IMR-90 (cell line): Measurements from ENCODE around the gene CARMIL1. TPM values are rescaled to one million over a fixed set of nuclear protein-coding genes. Genes with fewer than 3 reads are reported as not detected.

ENCODE experiments used
- ATAC-seq: fragments of 200-7000 bp; cut with Tn5 transposase; 2 replicates; pipeline ENCODE4 v1.9.1; 2020; ENCODE audit warnings: low read depth, mild to moderate bottlenecking, moderate library complexity
- BruUV-seq: library from RNA; stranded (reverse); fragments of 400-500 nt; replicated peaks from 2 replicates; lab custom pipeline; 2021; lab: Mats Ljungman, UMichigan
- CTCF ChIA-PET: fragments of 300-600 bp; formaldehyde crosslinking; extraction: SDS; loops from one replicate; lab custom pipeline; 2021; ENCODE audit warnings: antibody characterized with exemption; lab: Yijun Ruan, JAX
- POLR2A ChIA-PET: fragments of 300-600 bp; sonication (Branson Sonifier 250); formaldehyde crosslinking; loops from one replicate; lab custom pipeline; 2022; ENCODE audit warnings: antibody characterized with exemption; ENCODE audit not compliant: unreplicated experiment; lab: Charles Lee
- DNase-seq: peaks from one replicate; pipeline ENCODE4 v3.0.0; 2013
- H2AFZ ChIP-seq: replicated peaks from 2 replicates; pipeline ENCODE3; 2013; ENCODE audit warnings: low read length, mild to moderate bottlenecking; ENCODE audit not compliant: poor library complexity
- H2AK5ac ChIP-seq: 2 replicates; pipeline ENCODE4 v1.6.1; 2013; ENCODE audit warnings: low read depth, low read length, inconsistent platforms
- H2AK9ac ChIP-seq: replicated peaks from 2 replicates; pipeline ENCODE3; 2013; ENCODE audit warnings: mild to moderate bottlenecking, low read depth, low read length, moderate library complexity; ENCODE audit not compliant: poor library complexity
- H2BK120ac ChIP-seq: 2 replicates; pipeline ENCODE4 v1.6.1; 2013; ENCODE audit warnings: low read depth, low read length, inconsistent platforms
- H2BK15ac ChIP-seq: 3 replicates; pipeline ENCODE4 v1.6.1; 2013; ENCODE audit warnings: low read depth, low read length, inconsistent platforms
- H2BK20ac ChIP-seq: 2 replicates; pipeline ENCODE4 v1.6.1; 2013; ENCODE audit warnings: low read depth, mild to moderate bottlenecking, inconsistent platforms, low read length, moderate library complexity
- H2BK5ac ChIP-seq: 2 replicates; pipeline ENCODE4 v1.6.1; 2013; ENCODE audit warnings: mild to moderate bottlenecking, low read depth, low read length, inconsistent platforms; ENCODE audit not compliant: poor library complexity, severe bottlenecking
- H3K14ac ChIP-seq: replicated peaks from 2 replicates; pipeline ENCODE4 v1.6.1; 2013; ENCODE audit warnings: low read depth, low read length, inconsistent platforms
- H3K18ac ChIP-seq: 2 replicates; pipeline ENCODE4 v1.6.1; 2013; ENCODE audit warnings: low read depth, low read length, control low read depth
- H3K23ac ChIP-seq: 2 replicates; pipeline ENCODE4 v1.6.1; 2013; ENCODE audit warnings: low read depth, low read length, inconsistent platforms
- H3K27ac ChIP-seq: 2 replicates; pipeline ENCODE4 v1.5.1; 2013; ENCODE audit warnings: mild to moderate bottlenecking, control low read depth, low read length; ENCODE audit not compliant: insufficient read depth
- H3K27me3 ChIP-seq: 2 replicates; pipeline ENCODE4 v1.6.1; 2013; ENCODE audit warnings: low read length; ENCODE audit not compliant: control insufficient read depth, insufficient read depth
- H3K36me3 ChIP-seq: 2 replicates; pipeline ENCODE4 v1.6.1; 2013; ENCODE audit warnings: low read length, mixed read lengths; ENCODE audit not compliant: control insufficient read depth, insufficient read depth
- H3K4ac ChIP-seq: 2 replicates; pipeline ENCODE4 v1.6.1; 2013; ENCODE audit warnings: low read depth, low read length, inconsistent platforms
- H3K4me1 ChIP-seq: 2 replicates; pipeline ENCODE4 v1.6.1; 2013; ENCODE audit warnings: low read length, mixed read lengths; ENCODE audit not compliant: control insufficient read depth, insufficient read depth
- H3K4me2 ChIP-seq: 2 replicates; pipeline ENCODE4 v1.6.1; 2013; ENCODE audit warnings: low read depth, mild to moderate bottlenecking, control low read depth, low read length, moderate library complexity
- H3K4me3 ChIP-seq: 2 replicates; pipeline ENCODE4 v1.5.1; 2013; ENCODE audit warnings: low read depth, mild to moderate bottlenecking, control low read depth, low read length, moderate library complexity; ENCODE audit not compliant: insufficient read depth
- H3K56ac ChIP-seq: 2 replicates; pipeline ENCODE4 v1.6.1; 2013; ENCODE audit warnings: low read length, inconsistent platforms; ENCODE audit not compliant: insufficient read depth; ENCODE audit errors: extremely low read depth
- H3K79me1 ChIP-seq, 2 experiments: 2 replicates each; pipeline ENCODE4 v1.6.1; 2013; ENCODE audit warnings: low read length in 2 of 2, inconsistent platforms in 1 of 2, low read depth in 1 of 2
- H3K9ac ChIP-seq: 2 replicates; pipeline ENCODE4 v1.6.1; 2013; ENCODE audit warnings: low read depth, low read length, control low read depth
- H3K9me1 ChIP-seq: 2 replicates; pipeline ENCODE4 v1.6.1; 2013; ENCODE audit warnings: low read length, inconsistent platforms; ENCODE audit not compliant: insufficient read depth
- H3K9me3 ChIP-seq: 2 replicates; pipeline ENCODE4 v1.6.1; 2013; ENCODE audit warnings: low read length; ENCODE audit not compliant: control insufficient read depth, insufficient read depth
- H4K20me1 ChIP-seq: 2 replicates; pipeline ENCODE4 v1.6.1; 2013; ENCODE audit warnings: low read length, inconsistent platforms; ENCODE audit not compliant: insufficient read depth
- H4K5ac ChIP-seq: 2 replicates; pipeline ENCODE4 v1.6.1; 2013; ENCODE audit warnings: mild to moderate bottlenecking, low read depth, low read length, control low read depth
- H4K8ac ChIP-seq, 2 experiments: 2 replicates each; pipeline ENCODE4 v1.6.1; 2013; ENCODE audit warnings: low read depth in 2 of 2, low read length in 2 of 2, control low read depth in 1 of 2, inconsistent platforms in 1 of 2
- H4K91ac ChIP-seq: 2 replicates; pipeline ENCODE4 v1.6.1; 2013; ENCODE audit warnings: low read depth, low read length, inconsistent platforms; ENCODE audit not compliant: insufficient read depth
- BHLHE40 ChIP-seq: fragments of 150-350 bp; IDR thresholded peaks from 2 replicates; pipeline ENCODE4 v1.6.1; 2016; ENCODE audit warnings: mild to moderate bottlenecking, low read depth, low read length
- CEBPB ChIP-seq: IDR thresholded peaks from 2 replicates; pipeline ENCODE4 v1.6.1; 2012; ENCODE audit warnings: low read depth, low read length, improper control_type of control experiment
- CHD1 ChIP-seq: IDR thresholded peaks from 2 replicates; pipeline ENCODE4 v1.6.1; 2012; ENCODE audit warnings: low read depth, low read length, improper control_type of control experiment
- CTCF ChIP-seq: conservative IDR thresholded peaks from 2 replicates; pipeline ENCODE4 v1.5.1; 2012; ENCODE audit warnings: mild to moderate bottlenecking, low read depth, low read length, improper control_type of control experiment
- ELK1 ChIP-seq: fragments of 150-350 bp; IDR thresholded peaks from 2 replicates; pipeline ENCODE4 v1.6.1; 2016; ENCODE audit warnings: low read depth, mild to moderate bottlenecking, low read length, moderate library complexity, borderline replicate concordance
- FOS ChIP-seq: fragments of 150-350 bp; IDR thresholded peaks from 2 replicates; pipeline ENCODE4 v1.6.1; 2016; ENCODE audit warnings: low read depth, low read length
- MAFK ChIP-seq: IDR thresholded peaks from 2 replicates; pipeline ENCODE4 v1.6.1; 2012; ENCODE audit warnings: low read depth, low read length, improper control_type of control experiment
- MAZ ChIP-seq: IDR thresholded peaks from 2 replicates; pipeline ENCODE4 v1.6.1; 2012; ENCODE audit warnings: low read depth, mild to moderate bottlenecking, low read length, improper control_type of control experiment, moderate library complexity, borderline replicate concordance
- MXI1 ChIP-seq: IDR thresholded peaks from 2 replicates; pipeline ENCODE4 v1.6.1; 2012; ENCODE audit warnings: low read depth, mild to moderate bottlenecking, low read length, moderate library complexity, borderline replicate concordance
- NFE2L2 ChIP-seq: fragments of 150-350 bp; IDR thresholded peaks from 2 replicates; pipeline ENCODE4 v1.6.1; 2016; ENCODE audit warnings: low read depth, mild to moderate bottlenecking, low read length
- POLR2A ChIP-seq: IDR thresholded peaks from 2 replicates; pipeline ENCODE4 v1.6.1; 2012; ENCODE audit warnings: mild to moderate bottlenecking, low read depth, low read length
- RAD21 ChIP-seq: IDR thresholded peaks from 2 replicates; pipeline ENCODE4 v1.6.1; 2012; ENCODE audit warnings: low read length, improper control_type of control experiment
- RCOR1 ChIP-seq: IDR thresholded peaks from 2 replicates; pipeline ENCODE4 v1.6.1; 2012; ENCODE audit warnings: mild to moderate bottlenecking, low read length, improper control_type of control experiment; ENCODE audit not compliant: insufficient replicate concordance
- RFX5 ChIP-seq: IDR thresholded peaks from 2 replicates; pipeline ENCODE4 v1.8.0; 2012; ENCODE audit warnings: low read depth, mild to moderate bottlenecking, low read length, moderate library complexity
- SMC3 ChIP-seq: fragments of 150-350 bp; IDR thresholded peaks from 2 replicates; pipeline ENCODE4 v1.6.1; 2016; ENCODE audit warnings: low read depth, mild to moderate bottlenecking, antibody characterized with exemption, low read length, moderate library complexity
- USF2 ChIP-seq: fragments of 150-350 bp; IDR thresholded peaks from 2 replicates; pipeline ENCODE4 v1.6.1; 2017; ENCODE audit warnings: mild to moderate bottlenecking, antibody characterized with exemption, low read length, low read depth
- WGBS, 2 experiments: methylation state at CpG; one replicate each; pipeline versions ENCODE4 v1.1.5 to v1.1.7; 2013; ENCODE audit warnings: missing lambda C conversion rate in 2 of 2; ENCODE audit not compliant: insufficient read length in 1 of 2; ENCODE audit errors: extremely low coverage in 2 of 2; 5-methylcytosine and 5-hydroxymethylcytosine counted together
- dilution Hi-C: fragments of 300-500 bp; cut with HindIII; formaldehyde crosslinking; loops from one replicate; pipeline ENCODE4 v1.14.3; 2018; ENCODE audit warnings: low sequenced_read_pairs; ENCODE audit not compliant: unreplicated experiment
- in situ Hi-C: fragments of 300-500 bp; cut with MboI; formaldehyde crosslinking; loops from 3 replicates; pipeline ENCODE4 v1.14.3; 2019; ENCODE audit warnings: low sequenced_read_pairs, inconsistent platforms, mixed read lengths
- intact Hi-C: fragments of 100-400 bp; cut with micrococcal nuclease; formaldehyde crosslinking; loops from 2 replicates; pipeline ENCODE4 v1.10.0; 2022
- polyA plus RNA-seq, 3 experiments: library from polyadenylated mRNA; depleted of rRNA; stranded (reverse); fragments of >200 nt; gene quantifications; 2 replicates each; pipeline ENCODE4 v1.2.3, GENCODE V29; 2012; ENCODE audit warnings: low replicate concordance in 1 of 3
- total RNA-seq: library from RNA; depleted of rRNA; stranded (reverse); fragments of >200 nt; gene quantifications from 2 replicates; pipeline ENCODE4 v1.2.3, GENCODE V29; 2012

CARMIL1 gene
- total and polyA plus RNA-seq, 2 of the 4 experiments (the other 2 are of a cell fraction) = 1.3 to 2.9 TPM

- Histone ChIP-seq H2AK9ac (no peak overlapping the region), H2BK15ac (no peak overlapping the region), H3K36me3 (no peaks in the 10 kb centered on the region), H4K8ac (no peak overlapping the region), H3K18ac (no peak overlapping the region), H3K4me2 (no peak overlapping the region), H3K9me3 (no peaks in the 10 kb centered on the region), H3K9me1 (no peaks in the 10 kb centered on the region), H4K91ac (no peak overlapping the region), H4K5ac (no peak overlapping the region), H2AK5ac (no peak overlapping the region), H4K20me1 (no peaks in the 10 kb centered on the region), H3K4me1 (no peaks in the 10 kb centered on the region), H3K9ac (no peak overlapping the region), H2BK120ac (no peak overlapping the region), H3K4ac (no peak overlapping the region), H3K14ac (no peak overlapping the region), H3K23ac (no peak overlapping the region), H2BK5ac (no peak overlapping the region), H3K56ac (no peak overlapping the region), H3K79me1 (no peaks in the 10 kb centered on the region), H3K27ac (no peak overlapping the region), H3K4me3 (no peak overlapping the region), H2BK20ac (no peak overlapping the region), H2AFZ (no peak overlapping the region), H3K27me3 (no peaks in the 10 kb centered on the region)
- POLR2A ChIA-PET = no interaction called here
- DNase-seq (no peak), ATAC-seq (no peak)
- dilution Hi-C loops = no loop called here
- intact Hi-C loops = no loop called here
- WGBS, 2 experiments = no CpG with 5 or more reads among the region's 2 CpGs
- CTCF ChIA-PET = no interaction called here
- in situ Hi-C loops = no loop called here
- TF ChIP-seq MXI1 (no peak), RCOR1 (no peak), RAD21 (no peak), MAZ (no peak), NFE2L2 (no peak), RFX5 (no peak), MAFK (no peak), CTCF (no peak), SMC3 (no peak), USF2 (no peak), CEBPB (no peak), POLR2A (no peak), ELK1 (no peak), BHLHE40 (no peak), FOS (no peak), CHD1 (no peak)
- no TSS peak for BruUV-seq
These were observed 148.4 kb downstream of the CARMIL1 start for GRCh38 chr6:25427549-25427948.
